Ovary (tissue), 9 donors: ENCODE data around the gene ZSCAN5A. TPM values are rescaled to one million over a fixed set of nuclear protein-coding genes. Genes with fewer than 3 reads are reported as not detected.

Experiments used
- DNase-seq, 5 donors: peaks; one replicate each; pipeline ENCODE4 v3.0.0-alpha.2; 2019 to 2020
- H3K27ac ChIP-seq, 2 donors: fragments of 200-600 bp; one replicate each; pipeline versions ENCODE4 v1.5.1 to v1.8.0; 2019 to 2022
- H3K27me3 ChIP-seq: fragments of 200-600 bp; one replicate; pipeline ENCODE4 v1.8.0; 2022
- H3K36me3 ChIP-seq: fragments of 200-600 bp; sonication (generic); one replicate; pipeline ENCODE4 v1.5.1; 2019
- H3K4me1 ChIP-seq: one replicate; pipeline ENCODE4 v1.8.1; 2013; ENCODE audit warnings: mild to moderate bottlenecking, moderate library complexity; ENCODE audit not compliant: insufficient read depth
- H3K4me3 ChIP-seq: fragments of 200-600 bp; sonication (generic); one replicate; pipeline ENCODE4 v1.5.1; 2017
- H3K9me3 ChIP-seq, 2 donors: fragments of 200-600 bp in 1 of 2; sonication (generic) in 1 of 2; one replicate each; pipeline versions ENCODE4 v1.5.1 to v1.8.1; 2013 to 2019; ENCODE audit warnings: mild to moderate bottlenecking in 1 of 2, moderate library complexity in 1 of 2
- EP300 ChIP-seq: sonication (generic); formaldehyde crosslinking; IDR thresholded peaks from one replicate; pipeline ENCODE4 v1.6.1; 2017; ENCODE audit warnings: antibody characterized with exemption
- POLR2A ChIP-seq: fragments of 450-650 bp; IDR thresholded peaks from one replicate; pipeline ENCODE4 v1.6.1; 2017; ENCODE audit warnings: antibody characterized with exemption, mild to moderate bottlenecking, moderate library complexity
- WGBS, 3 donors: extraction: QIAGEN DNeasy Blood & Tissue Kit in 1 of 3; methylation state at CpG; one replicate each; pipeline versions ENCODE4 v1.1.5 to v1.1.7; 2013 to 2017; 5-methylcytosine and 5-hydroxymethylcytosine counted together
- intact Hi-C, 4 donors: fragments of 100-400 bp; cut with DNase I; formaldehyde crosslinking; loops; one replicate each; pipeline versions ENCODE4 v1.11.0 to v1.15.1; 2022 to 2023
- polyA plus RNA-seq, 2 donors: library from polyadenylated mRNA; stranded (reverse); fragments of 200-250 nt in 1 of 2; fragments of 350-450 nt in 1 of 2; fragmentation: Illumina TruSeq in 1 of 2; extraction: RNeasy Lipid Tissue Mini Kit (QIAGEN cat#74804) in 1 of 2; gene quantifications; one replicate each; pipeline ENCODE4 v1.2.3, GENCODE V29; 2013 to 2014
- total RNA-seq, 7 donors: library from RNA; depleted of rRNA in 2 of 7; stranded (reverse); fragments of >200 nt in 2 of 7; fragmentation: NEBNext Ultra II Directional in 3 of 7; extraction: Animal tissue kit (Norgen Biotek cat#: 25700) in 3 of 7; gene quantifications; one replicate each; pipeline versions ENCODE4 v1.1.0 to v1.2.4, GENCODE V29; 2016 to 2023
- TF ChIP-seq, protein P1 (sequence below), 3 donors: fragments of 450-650 bp in 2 of 3; fragments of 200-600 bp in 1 of 3; IDR thresholded peaks; one replicate each; pipeline versions ENCODE4 v1.5.1 to v1.8.0; 2016 to 2022; ENCODE audit warnings: antibody characterized with exemption in 3 of 3, mild to moderate bottlenecking in 1 of 3
- donor health status: DM: no; HTN: no; CAD: no; lungs with moderate emphysema.
- donor health status: DM: no; HTN: no; CAD: no.
- donor health status: Bipolar disorder and iron deficiency.
- donor health status: DM: yes; HTN: yes; CAD: no.
- donor health status: DM: no; HTN: no; CAD: no.
- donor health status: DM: yes; HTN: yes; CAD: no.

Gene ZSCAN5A
- total and polyA plus RNA-seq, 9 donors, result 4.6 to 25.7 (median 11.5) TPM

DNA sequence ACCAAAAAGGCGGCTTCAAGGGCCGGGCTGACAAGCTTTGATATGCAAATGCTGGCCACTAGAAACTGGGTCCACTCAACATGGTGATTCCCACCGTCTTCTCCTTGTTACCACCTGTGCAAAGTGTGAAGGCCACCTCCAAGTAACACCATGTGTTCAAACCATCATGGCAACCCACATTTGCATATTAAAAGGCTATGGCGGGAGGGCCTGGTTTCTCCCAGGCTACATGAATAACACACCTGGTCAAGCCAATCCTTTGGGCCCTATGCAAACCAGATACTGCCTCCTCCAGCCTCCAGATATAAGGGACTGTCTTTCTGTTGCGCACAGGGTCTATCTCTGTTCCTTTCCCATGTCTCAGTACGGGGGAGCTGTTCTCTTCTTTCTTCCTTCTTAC is 36.6 kb upstream of the ZSCAN5A start:
- H3K4me3 ChIP-seq, result no peak overlapping the region
- 80 to 88% (median 81%) methylated on average over 6 of the region's 6 CpGs for WGBS, 3 donors
- TF ChIP-seq POLR2A (no peak), EP300 (no peak)
- TF ChIP-seq, protein P1, sequence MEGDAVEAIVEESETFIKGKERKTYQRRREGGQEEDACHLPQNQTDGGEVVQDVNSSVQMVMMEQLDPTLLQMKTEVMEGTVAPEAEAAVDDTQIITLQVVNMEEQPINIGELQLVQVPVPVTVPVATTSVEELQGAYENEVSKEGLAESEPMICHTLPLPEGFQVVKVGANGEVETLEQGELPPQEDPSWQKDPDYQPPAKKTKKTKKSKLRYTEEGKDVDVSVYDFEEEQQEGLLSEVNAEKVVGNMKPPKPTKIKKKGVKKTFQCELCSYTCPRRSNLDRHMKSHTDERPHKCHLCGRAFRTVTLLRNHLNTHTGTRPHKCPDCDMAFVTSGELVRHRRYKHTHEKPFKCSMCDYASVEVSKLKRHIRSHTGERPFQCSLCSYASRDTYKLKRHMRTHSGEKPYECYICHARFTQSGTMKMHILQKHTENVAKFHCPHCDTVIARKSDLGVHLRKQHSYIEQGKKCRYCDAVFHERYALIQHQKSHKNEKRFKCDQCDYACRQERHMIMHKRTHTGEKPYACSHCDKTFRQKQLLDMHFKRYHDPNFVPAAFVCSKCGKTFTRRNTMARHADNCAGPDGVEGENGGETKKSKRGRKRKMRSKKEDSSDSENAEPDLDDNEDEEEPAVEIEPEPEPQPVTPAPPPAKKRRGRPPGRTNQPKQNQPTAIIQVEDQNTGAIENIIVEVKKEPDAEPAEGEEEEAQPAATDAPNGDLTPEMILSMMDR (IDR thresholded peaks at IDR 0.05), result no peak
- H3K36me3 ChIP-seq, result no peaks in the 10 kb centered on the region
- H3K27me3 ChIP-seq, result no peaks in the 10 kb centered on the region
- intact Hi-C loops, result loop anchor here in 3 of 4 donors (5.0 to 10.0 kb wide), 3 partner anchors 99 to 276 kb away; no protein-coding TSS in a partner anchor
- no peaks in the 10 kb centered on the region for H3K9me3 ChIP-seq
- no peaks in the 10 kb centered on the region for H3K4me1 ChIP-seq
- H3K27ac ChIP-seq, result no peak overlapping the region
- DNase-seq, result no peak

DNA sequence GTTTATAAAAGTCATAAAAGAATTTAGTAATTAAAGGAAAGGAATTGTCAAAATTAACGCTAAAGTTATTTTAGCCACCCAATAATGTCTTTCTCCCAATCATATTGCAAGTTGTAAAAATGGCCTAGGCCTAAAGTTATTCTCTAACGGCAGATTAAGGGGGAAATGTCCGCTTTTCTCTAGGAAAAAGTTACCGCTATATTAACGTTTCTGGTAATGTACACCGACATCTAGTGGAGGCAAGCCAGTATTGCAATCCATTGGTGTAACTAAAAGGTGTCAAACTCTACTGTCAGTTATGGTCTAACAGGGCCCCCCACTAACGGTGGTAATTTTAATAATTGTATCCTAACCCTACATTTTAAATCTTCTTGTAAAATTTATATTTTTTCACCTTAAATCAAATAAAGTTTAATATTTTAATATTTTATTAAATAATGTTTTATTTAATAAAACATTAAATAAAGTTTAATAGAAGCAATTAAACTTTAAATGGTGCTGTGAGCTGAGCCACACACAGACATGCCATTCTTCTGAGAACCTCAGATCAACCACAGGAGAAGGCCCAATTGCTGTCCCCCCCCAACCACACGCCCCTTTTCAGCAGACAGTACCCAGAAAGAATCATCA is 35.9 kb upstream of the ZSCAN5A start:
- intact Hi-C loops, result loop anchor here in 3 of 4 donors (5.0 to 10.0 kb wide), 3 partner anchors 98 to 276 kb away; no protein-coding TSS in a partner anchor
- Histone ChIP-seq H3K9me3 (no peaks in the 10 kb centered on the region), H3K27ac (no peak overlapping the region), H3K36me3 (no peaks in the 10 kb centered on the region), H3K27me3 (no peaks in the 10 kb centered on the region), H3K4me3 (no peak overlapping the region), H3K4me1 (no peaks in the 10 kb centered on the region)
- 20 to 23% (median 21%) methylated on average over 8 of the region's 8 CpGs for WGBS, 3 donors
- no peak for TF ChIP-seq POLR2A
- TF ChIP-seq, protein P1 (IDR thresholded peaks at IDR 0.05), result peak; percentile 34 to 79 (median 78)
- DNase-seq, result peak in 3 of 5 donors; percentile 21 to 67 (median 43)

DNA sequence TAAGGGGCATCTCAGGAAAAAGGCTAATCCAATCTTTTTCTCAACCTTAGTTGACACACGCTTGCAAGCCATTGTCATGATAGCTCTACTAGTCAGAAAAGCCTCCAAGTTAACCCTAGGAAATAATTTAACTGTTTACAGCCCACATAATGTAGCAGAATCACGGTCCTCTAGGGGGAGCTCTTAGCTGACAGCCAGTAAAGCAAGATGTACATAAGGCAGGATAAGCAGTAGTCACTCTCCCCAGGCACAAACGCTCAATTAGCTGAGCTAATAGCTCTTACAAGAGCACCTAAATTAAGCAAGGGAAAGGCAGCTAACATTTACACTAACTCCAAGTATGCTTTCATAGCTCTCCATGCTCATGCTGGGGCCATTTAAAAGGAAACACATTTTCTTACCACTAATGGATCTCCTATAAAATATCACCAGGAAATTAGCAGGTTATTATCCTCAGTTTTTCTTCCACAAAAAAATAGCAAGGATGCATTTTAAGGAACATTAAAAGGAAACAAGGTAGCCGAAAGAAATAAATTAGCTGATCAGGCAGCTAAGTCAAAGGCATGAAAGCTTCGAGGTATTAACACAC is 33.7 kb upstream of the ZSCAN5A start:
- no peaks in the 10 kb centered on the region for H3K27me3 ChIP-seq
- H3K4me1 ChIP-seq, result no peaks in the 10 kb centered on the region
- no peak overlapping the region for H3K4me3 ChIP-seq
- no peaks in the 10 kb centered on the region for H3K36me3 ChIP-seq
- intact Hi-C loops, result loop anchor here in 2 of 4 donors (10.0 kb wide), 2 partner anchors 94 to 264 kb away; no protein-coding TSS in a partner anchor
- H3K9me3 ChIP-seq, result no peaks in the 10 kb centered on the region
- WGBS, 3 donors, result 70 to 75% (median 73%) methylated on average over 5 of the region's 5 CpGs
- no peak for DNase-seq
- TF ChIP-seq, protein P1 (IDR thresholded peaks at IDR 0.05), result no peak
- TF ChIP-seq POLR2A, result no peak
- no peak for TF ChIP-seq EP300
- H3K27ac ChIP-seq, result no peak overlapping the region

DNA sequence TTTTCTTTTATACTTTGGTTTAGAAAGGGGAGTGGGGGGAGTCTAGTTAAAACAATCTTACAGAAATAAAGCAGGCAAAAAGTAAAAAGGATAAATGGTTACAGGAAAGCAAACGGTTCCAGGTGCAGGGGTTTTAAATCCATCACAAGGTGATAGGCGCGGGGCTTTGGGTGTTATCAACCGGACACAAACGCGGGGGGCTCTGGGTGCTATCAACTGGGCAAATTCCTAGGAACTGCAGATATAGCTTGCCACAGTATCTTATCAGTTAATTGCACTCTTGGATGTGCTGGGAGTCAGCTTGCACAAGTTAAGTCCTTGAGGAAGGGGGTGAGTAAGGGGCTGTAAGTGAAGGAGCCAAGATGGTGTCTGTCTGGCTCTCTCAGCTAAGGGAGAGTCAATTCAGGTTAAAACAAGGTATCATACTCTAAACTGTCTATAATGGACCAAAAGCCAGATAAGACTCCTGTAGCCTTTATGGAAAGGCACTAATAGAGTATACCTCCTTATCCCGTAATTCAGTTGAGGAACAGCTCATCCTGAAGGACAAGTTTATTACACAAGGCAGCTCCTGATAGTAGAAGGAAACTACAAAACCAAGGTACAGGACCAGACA is 32.6 kb upstream of the ZSCAN5A start:
- intact Hi-C loops, result loop anchor here in 2 of 4 donors (10.0 kb wide), 2 partner anchors 92 to 262 kb away; no protein-coding TSS in a partner anchor
- H3K4me3 ChIP-seq, result no peak overlapping the region
- H3K27me3 ChIP-seq, result no peaks in the 10 kb centered on the region
- no peak for TF ChIP-seq POLR2A
- TF ChIP-seq EP300, result no peak
- TF ChIP-seq, protein P1 (IDR thresholded peaks at IDR 0.05), result no peak
- no peaks in the 10 kb centered on the region for H3K36me3 ChIP-seq
- WGBS, 3 donors, result 37 to 55% (median 43%) methylated on average over 7 of the region's 7 CpGs
- peaks cover 0 to 4% of the 10 kb centered on the region in 2 donors for H3K9me3 ChIP-seq
- no peaks in the 10 kb centered on the region for H3K4me1 ChIP-seq
- H3K27ac ChIP-seq, result no peak overlapping the region
- DNase-seq, result no peak
